Activated T-helper 2 cell treated with anti-CD3 and anti-CD28 coated beads, Interferon-gamma antibody, Interleukin-2, Interleukin-4, amounts not matched to agents 10 μg/mL and 5 μg/mL and 100 μg/mL, durations not matched to agents 14 hours and 24 hours and 36 hours (primary cell): ENCODE data around the gene CDK12. TPM values are rescaled to one million over a fixed set of nuclear protein-coding genes. Genes with fewer than 3 reads are reported as not detected.

Experiments
- DNase-seq: peaks from one replicate; pipeline ENCODE4 v3.0.0; 2021; ENCODE audit warnings: low spot score
- H3K27ac Mint-ChIP-seq: one replicate; pipeline ENCODE4 v1.8.0; 2021; ENCODE audit warnings: mixed read lengths
- H3K27me3 Mint-ChIP-seq: one replicate; pipeline ENCODE4 v1.8.0; 2021; ENCODE audit warnings: low read depth, mixed read lengths
- H3K36me3 Mint-ChIP-seq: one replicate; pipeline ENCODE4 v1.8.0; 2021; ENCODE audit warnings: low read depth, mixed read lengths
- H3K4me1 Mint-ChIP-seq: one replicate; pipeline ENCODE4 v1.8.0; 2021; ENCODE audit warnings: low read depth, mixed read lengths
- H3K4me3 Mint-ChIP-seq: one replicate; pipeline ENCODE4 v1.8.0; 2021; ENCODE audit warnings: low read depth, mild to moderate bottlenecking, moderate library complexity, mixed read lengths
- H3K9me3 Mint-ChIP-seq: one replicate; pipeline ENCODE4 v1.8.0; 2021; ENCODE audit warnings: mixed read lengths
- intact Hi-C: fragments of 100-400 bp; cut with micrococcal nuclease; formaldehyde crosslinking; loops from one replicate; pipeline ENCODE4 v1.15.1; 2023
- total RNA-seq: library from RNA; stranded (reverse); gene quantifications from 2 replicates; pipeline ENCODE4 v1.2.3, GENCODE V29; 2022

Gene CDK12
- total RNA-seq, 1 donor from 2014 or later: 83.9 TPM

- DNase-seq: no peak
- H3K36me3 Mint-ChIP-seq: no peaks in the 10 kb centered on the region
- H3K4me3 Mint-ChIP-seq: no peak overlapping the region
- H3K4me1 Mint-ChIP-seq: no peaks in the 10 kb centered on the region
- H3K27ac Mint-ChIP-seq: no peak overlapping the region
- H3K27me3 Mint-ChIP-seq: no peaks in the 10 kb centered on the region
- H3K9me3 Mint-ChIP-seq: no peaks in the 10 kb centered on the region
- intact Hi-C loops: no loop called here
These were observed 119.9 kb downstream of the CDK12 start for GRCh38 chr17:39581071-39581758.

GRCh38 chr17:39581759-39582085 is 120.4 kb downstream of the CDK12 start:
- no peaks in the 10 kb centered on the region for H3K27me3 Mint-ChIP-seq
- H3K4me1 Mint-ChIP-seq: no peaks in the 10 kb centered on the region
- H3K4me3 Mint-ChIP-seq: no peak overlapping the region
- H3K36me3 Mint-ChIP-seq: no peaks in the 10 kb centered on the region
- H3K9me3 Mint-ChIP-seq: no peaks in the 10 kb centered on the region
- intact Hi-C loops: no loop called here
- no peak for DNase-seq
- no peak overlapping the region for H3K27ac Mint-ChIP-seq

GRCh38 chr17:39582658-39583057 is 121.4 kb downstream of the CDK12 start:
- H3K9me3 Mint-ChIP-seq: no peaks in the 10 kb centered on the region
- H3K27ac Mint-ChIP-seq: no peak overlapping the region
- H3K36me3 Mint-ChIP-seq: no peaks in the 10 kb centered on the region
- DNase-seq: no peak
- H3K4me3 Mint-ChIP-seq: no peak overlapping the region
- no peaks in the 10 kb centered on the region for H3K27me3 Mint-ChIP-seq
- intact Hi-C loops: no loop called here
- H3K4me1 Mint-ChIP-seq: no peaks in the 10 kb centered on the region

Other genes starting within 250 kb of the CDK12 start
- not detected in 2 replicates for gene STAC2, start 235.5 kb upstream of the CDK12 start, total RNA-seq
- gene FBXL20, start 59.9 kb upstream of the CDK12 start, total RNA-seq: 18.1 and 18.8 TPM in 2 replicates
- gene MED1, start 10.2 kb upstream of the CDK12 start, total RNA-seq: 63.7 and 64.1 TPM in 2 replicates
- not detected in 2 replicates for gene NEUROD2, start 146.4 kb downstream of the CDK12 start, total RNA-seq
- not detected in 2 replicates for gene PPP1R1B, start 165.5 kb downstream of the CDK12 start, total RNA-seq
- gene STARD3, start 175.7 kb downstream of the CDK12 start, total RNA-seq: 51.5 and 54.4 TPM in 2 replicates
- gene TCAP, start 203.9 kb downstream of the CDK12 start, total RNA-seq: 0.76 and 0.87 TPM in 2 replicates
- not detected in 2 replicates for gene PNMT, start 207.0 kb downstream of the CDK12 start, total RNA-seq
- gene PGAP3, start 226.6 kb downstream of the CDK12 start, total RNA-seq: 12.9 and 14.0 TPM in 2 replicates
- gene ERBB2, start 238.6 kb downstream of the CDK12 start, total RNA-seq: 4.0 and 4.1 TPM in 2 replicates